Gastroesophageal sphincter (tissue), 4 donors: ENCODE measurements around the gene PIM1. TPM values are rescaled to one million over a fixed set of nuclear protein-coding genes. Genes with fewer than 3 reads are reported as not detected.
A peak's percentile ranks its signal among the peaks of the same experiment; 100 is the strongest.

ENCODE experiments used
- ATAC-seq: fragments of 150-250 bp; one replicate; pipeline ENCODE4 v1.9.1; 2016; ENCODE audit warnings: mild to moderate bottlenecking, moderate library complexity
- H3K27ac ChIP-seq, 4 donors: fragments of 200-600 bp; sonication (generic) in 3 of 4; 1 replicate in 3 of 4; 2 replicates in 1 of 4; pipeline ENCODE4 v1.5.1; 2016 to 2019
- H3K27me3 ChIP-seq: fragments of 200-600 bp; sonication (generic); one replicate; pipeline ENCODE4 v1.5.1; 2019
- H3K36me3 ChIP-seq, 2 donors: fragments of 200-600 bp; sonication (generic); one replicate each; pipeline ENCODE4 v1.5.1; 2019; ENCODE audit warnings: control low read depth in 1 of 2
- H3K4me1 ChIP-seq, 3 donors: fragments of 200-600 bp; sonication (generic); 1 replicate in 2 of 3; 2 replicates in 1 of 3; pipeline ENCODE4 v1.5.1; 2016 to 2019; ENCODE audit warnings: control low read depth in 2 of 3
- H3K4me3 ChIP-seq, 2 donors: fragments of 200-600 bp; sonication (generic); one replicate each; pipeline ENCODE4 v1.5.1; 2019; ENCODE audit warnings: mild to moderate bottlenecking in 1 of 2, moderate library complexity in 1 of 2
- H3K9me3 ChIP-seq, 3 donors: fragments of 200-600 bp; sonication (generic); one replicate each; pipeline ENCODE4 v1.5.1; 2017 to 2019; ENCODE audit warnings: control low read depth in 2 of 3
- EP300 ChIP-seq: sonication (generic); formaldehyde crosslinking; IDR thresholded peaks from one replicate; pipeline ENCODE4 v1.6.1; 2017; ENCODE audit warnings: antibody characterized with exemption, mild to moderate bottlenecking
- POLR2A ChIP-seq, 2 donors: fragments of 450-650 bp; IDR thresholded peaks; one replicate each; pipeline ENCODE4 v1.6.1; 2017; ENCODE audit warnings: antibody characterized with exemption in 2 of 2, mild to moderate bottlenecking in 2 of 2, moderate library complexity in 1 of 2
- POLR2AphosphoS5 ChIP-seq: sonication (generic); formaldehyde crosslinking; IDR thresholded peaks from one replicate; pipeline ENCODE4 v1.6.1; 2017; ENCODE audit warnings: antibody characterized with exemption
- WGBS, 2 donors: methylation state at CpG; one replicate each; pipeline ENCODE4 v1.1.5; 2018; ENCODE audit warnings: low coverage in 1 of 2; 5-methylcytosine and 5-hydroxymethylcytosine counted together
- total RNA-seq, 4 donors: library from RNA; depleted of rRNA; stranded (reverse); fragments of >200 nt; gene quantifications; one replicate each; pipeline ENCODE4 v1.1.0, GENCODE V29; 2016
- TF ChIP-seq, protein P1 (sequence below), 4 experiments: fragments of 200-600 bp in 2 of 4; fragments of 450-650 bp in 2 of 4; sonication (generic) in 1 of 4; IDR thresholded peaks; one replicate each; pipeline ENCODE4 v1.5.1; 2017 to 2019; ENCODE audit warnings: antibody characterized with exemption in 4 of 4, mild to moderate bottlenecking in 2 of 4, moderate library complexity in 2 of 4

The PIM1 gene
- total RNA-seq, 4 donors from 2014 or later: 19.0 to 63.8 (median 21.8) TPM

DNA sequence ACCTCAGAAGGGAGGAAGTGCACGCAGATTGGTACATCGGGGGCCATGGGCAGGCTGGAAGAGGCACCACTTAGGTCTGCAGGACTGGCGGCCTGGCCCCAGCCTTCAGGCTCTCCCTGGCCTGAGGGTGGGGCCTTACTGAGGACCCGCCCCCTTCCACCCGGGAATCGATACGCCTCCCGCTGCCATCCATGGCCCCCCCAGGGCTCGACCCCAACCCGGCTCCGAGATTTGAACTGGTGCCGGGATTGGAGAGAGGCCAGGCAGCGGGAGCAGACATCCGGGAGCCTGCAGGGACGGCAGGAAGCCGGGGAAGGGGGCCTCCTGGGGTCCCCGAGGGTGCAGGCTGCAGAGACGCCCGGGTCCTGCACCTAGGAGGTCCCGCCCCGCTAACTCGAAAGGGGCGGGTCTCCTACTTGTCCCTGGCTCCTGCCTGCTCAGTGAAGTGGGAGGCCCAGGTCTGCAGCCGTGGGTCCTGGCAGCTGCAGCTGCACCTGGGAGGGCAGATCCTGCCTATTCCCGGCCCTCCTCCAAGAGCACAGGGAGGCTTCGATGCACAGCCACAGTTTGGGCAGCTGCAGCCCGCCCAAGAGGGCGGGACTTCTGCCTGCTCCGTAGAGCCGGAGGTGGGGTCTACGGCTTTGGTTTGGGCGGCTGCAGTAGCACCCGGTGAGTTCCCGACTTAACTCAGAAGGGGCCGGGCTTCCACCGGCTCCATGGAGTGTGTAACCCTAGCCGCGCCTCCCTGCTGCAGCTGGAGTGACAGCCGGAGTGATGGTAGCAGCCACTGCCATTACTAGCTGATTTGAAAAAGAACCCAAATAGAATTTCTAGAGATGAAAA lies 52.4 kb downstream of the PIM1 start:
- peaks cover 0 to 17% (median 5%) of the 10 kb centered on the region in 3 donors for H3K4me1 ChIP-seq
- ATAC-seq: peak; percentile 92
- WGBS, 2 donors: 0% methylated on average over 2 of the region's 39 CpGs; no CpG with 5 or more reads in 1 of the 2 donors

DNA sequence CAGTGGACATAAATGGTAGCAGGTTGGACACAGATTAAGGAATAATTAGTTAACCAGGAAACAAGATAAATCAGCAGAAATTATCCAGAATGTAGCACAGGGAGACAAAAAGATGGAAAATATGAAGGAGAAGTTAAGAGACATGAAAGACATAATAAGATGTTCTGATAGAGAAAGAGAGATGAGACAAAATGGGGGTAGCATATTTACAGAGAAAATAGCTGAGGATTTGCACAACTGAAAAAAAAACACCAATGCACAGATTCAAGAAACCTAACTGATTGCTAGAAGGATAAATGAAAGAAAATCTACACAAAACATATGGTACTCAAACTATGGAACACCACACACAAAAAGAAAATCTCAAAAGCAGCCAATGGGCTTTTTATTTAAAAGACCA lies 53.0 kb downstream of the PIM1 start:
- Histone ChIP-seq H3K27ac (peak overlapping the region in 1 of 4 donors; percentile 61), H3K4me3 (peak overlapping the region in 1 of 2 donors; percentile 67), H3K9me3 (no peaks in the 10 kb centered on the region), H3K4me1 (peaks cover 0 to 17% (median 5%) of the 10 kb centered on the region in 3 donors), H3K36me3 (no peaks in the 10 kb centered on the region), H3K27me3 (no peaks in the 10 kb centered on the region)
- TF ChIP-seq POLR2AphosphoS5: no peak
- TF ChIP-seq, protein P1, sequence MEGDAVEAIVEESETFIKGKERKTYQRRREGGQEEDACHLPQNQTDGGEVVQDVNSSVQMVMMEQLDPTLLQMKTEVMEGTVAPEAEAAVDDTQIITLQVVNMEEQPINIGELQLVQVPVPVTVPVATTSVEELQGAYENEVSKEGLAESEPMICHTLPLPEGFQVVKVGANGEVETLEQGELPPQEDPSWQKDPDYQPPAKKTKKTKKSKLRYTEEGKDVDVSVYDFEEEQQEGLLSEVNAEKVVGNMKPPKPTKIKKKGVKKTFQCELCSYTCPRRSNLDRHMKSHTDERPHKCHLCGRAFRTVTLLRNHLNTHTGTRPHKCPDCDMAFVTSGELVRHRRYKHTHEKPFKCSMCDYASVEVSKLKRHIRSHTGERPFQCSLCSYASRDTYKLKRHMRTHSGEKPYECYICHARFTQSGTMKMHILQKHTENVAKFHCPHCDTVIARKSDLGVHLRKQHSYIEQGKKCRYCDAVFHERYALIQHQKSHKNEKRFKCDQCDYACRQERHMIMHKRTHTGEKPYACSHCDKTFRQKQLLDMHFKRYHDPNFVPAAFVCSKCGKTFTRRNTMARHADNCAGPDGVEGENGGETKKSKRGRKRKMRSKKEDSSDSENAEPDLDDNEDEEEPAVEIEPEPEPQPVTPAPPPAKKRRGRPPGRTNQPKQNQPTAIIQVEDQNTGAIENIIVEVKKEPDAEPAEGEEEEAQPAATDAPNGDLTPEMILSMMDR (IDR thresholded peaks at IDR 0.05): no peak
- no peak for TF ChIP-seq POLR2A (IDR thresholded peaks at IDR 0.05)
- TF ChIP-seq EP300: no peak
- no peak for ATAC-seq

More for the DNA sequence above, 52.4 kb downstream of the PIM1 start:
- Histone ChIP-seq H3K27me3 (no peaks in the 10 kb centered on the region), H3K9me3 (no peaks in the 10 kb centered on the region), H3K36me3 (no peaks in the 10 kb centered on the region), H3K27ac (peak overlapping the region in 1 of 4 donors; percentile 61), H3K4me3 (peak overlapping the region; percentile 46 to 67)
- TF ChIP-seq EP300: no peak
- TF ChIP-seq, protein P1 (IDR thresholded peaks at IDR 0.05): peak in 1 of 4 experiments; percentile 6

Other genes with a start within 250 kb of the PIM1 start
- 10 to 100 TPM; 21.6 to 53.5 (median 44.9) TPM for gene PI16, start 215.4 kb upstream of the PIM1 start, total RNA-seq
- 100 to 1,000 TPM; 185 to 242 (median 199) TPM for gene MTCH1, start 184.0 kb upstream of the PIM1 start, total RNA-seq
- gene FGD2, start 164.5 kb upstream of the PIM1 start, total RNA-seq: 10 to 100 TPM; 11.6 to 34.5 (median 22.5) TPM
- gene TBC1D22B, start 87.6 kb downstream of the PIM1 start, total RNA-seq: 1 to 10 TPM; 5.0 to 9.2 (median 8.3) TPM
- gene TMEM217, start 88.0 kb downstream of the PIM1 start, total RNA-seq: under 1 TPM in 1 of 4 donors, not detected in 3; 0.40 TPM
- gene RNF8, start 183.8 kb downstream of the PIM1 start, total RNA-seq: 10 to 100 TPM in 3 of 4 donors, 1 to 10 TPM in 1; 10.0 to 21.5 (median 16.0) TPM